GM23338 (cell line): Measurements from ENCODE around the gene RAPGEF4. TPM values are rescaled to one million over a fixed set of nuclear protein-coding genes. Genes with fewer than 3 reads are reported as not detected.

ENCODE experiments used
- CREB1 ChIP-seq: fragments of 250-450 bp; sonication (Bioruptor Pico); IDR thresholded peaks from 2 replicates; pipeline ENCODE4 v1.5.0; 2020; ENCODE audit warnings: low read depth, mild to moderate bottlenecking, moderate library complexity
- EZH2 ChIP-seq: fragments of 200-600 bp; sonication (generic); IDR thresholded peaks from one replicate; pipeline ENCODE4 v1.8.0; 2017; ENCODE audit warnings: antibody characterized with exemption, mild to moderate bottlenecking, low read depth; ENCODE audit not compliant: unreplicated experiment
- EZH2phosphoT487 ChIP-seq: fragments of 200-600 bp; sonication (generic); IDR thresholded peaks from one replicate; pipeline ENCODE4 v1.8.1; 2018; ENCODE audit warnings: antibody characterized with exemption; ENCODE audit not compliant: unreplicated experiment
- STAT1 ChIP-seq: IDR thresholded peaks from one replicate; pipeline ENCODE4 v1.6.1; 2016; ENCODE audit warnings: antibody characterized with exemption; ENCODE audit not compliant: unreplicated experiment
- ZNF114 ChIP-seq: fragments of 250-450 bp; sonication (Bioruptor Pico); IDR thresholded peaks from 2 replicates; pipeline ENCODE4 v1.5.0; 2020; ENCODE audit warnings: mild to moderate bottlenecking, moderate library complexity
- polyA plus RNA-seq: library from polyadenylated mRNA; unstranded; fragments of >200 nt; fragmentation: Nextera tagmentation; extraction: Ambion mirVana; gene quantifications from 2 replicates; pipeline ENCODE4 v1.2.1, GENCODE V29; 2016
- total RNA-seq: library from RNA; depleted of rRNA; stranded (reverse); fragments of >200 nt; shearing (Covaris generic); gene quantifications from 2 replicates; pipeline ENCODE4 v1.2.3, GENCODE V29; 2014
- TF ChIP-seq, protein P1 (sequence below): fragments of 250-450 bp; sonication (Bioruptor Pico); IDR thresholded peaks from 2 replicates; pipeline ENCODE4 v1.5.0; 2020; ENCODE audit warnings: mild to moderate bottlenecking, moderate library complexity
- TF ChIP-seq, protein P2 (sequence below), 2 experiments: fragments of 200-600 bp in 1 of 2; sonication (generic) in 1 of 2; conservative IDR thresholded peaks; 2 replicates each; pipeline versions ENCODE4 v1.5.1 to v1.6.1; 2016 to 2017; ENCODE audit warnings: antibody characterized with exemption in 2 of 2, low read depth in 2 of 2, mild to moderate bottlenecking in 2 of 2, moderate library complexity in 1 of 2
- TF ChIP-seq, protein P3 (sequence below): IDR thresholded peaks from 2 replicates; pipeline ENCODE4 v1.6.1; 2016; ENCODE audit warnings: antibody characterized with exemption

The RAPGEF4 gene
- total and polyA plus RNA-seq, 2 experiments from 2014 or later: 1.7 to 4.7 TPM

DNA sequence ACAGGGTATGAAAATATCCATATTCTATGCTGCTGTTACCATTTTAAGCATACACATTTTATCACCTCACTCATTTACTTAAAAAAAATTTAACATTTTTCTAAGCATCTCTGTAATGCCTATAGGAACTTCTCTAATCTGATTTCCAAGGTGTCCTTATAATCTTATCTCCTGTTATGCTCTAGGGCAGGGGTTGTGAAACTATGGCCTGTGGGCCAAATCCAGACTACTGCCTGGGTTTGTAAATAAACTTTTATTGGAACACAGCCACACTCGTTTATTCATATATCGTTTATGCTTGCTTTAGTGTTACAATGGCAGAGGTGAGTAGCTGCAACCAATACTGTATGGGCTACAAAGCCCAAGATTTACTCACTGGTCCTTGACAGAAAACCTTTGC, 151.6 kb downstream of the RAPGEF4 start (continued):
- TF ChIP-seq, protein P1, sequence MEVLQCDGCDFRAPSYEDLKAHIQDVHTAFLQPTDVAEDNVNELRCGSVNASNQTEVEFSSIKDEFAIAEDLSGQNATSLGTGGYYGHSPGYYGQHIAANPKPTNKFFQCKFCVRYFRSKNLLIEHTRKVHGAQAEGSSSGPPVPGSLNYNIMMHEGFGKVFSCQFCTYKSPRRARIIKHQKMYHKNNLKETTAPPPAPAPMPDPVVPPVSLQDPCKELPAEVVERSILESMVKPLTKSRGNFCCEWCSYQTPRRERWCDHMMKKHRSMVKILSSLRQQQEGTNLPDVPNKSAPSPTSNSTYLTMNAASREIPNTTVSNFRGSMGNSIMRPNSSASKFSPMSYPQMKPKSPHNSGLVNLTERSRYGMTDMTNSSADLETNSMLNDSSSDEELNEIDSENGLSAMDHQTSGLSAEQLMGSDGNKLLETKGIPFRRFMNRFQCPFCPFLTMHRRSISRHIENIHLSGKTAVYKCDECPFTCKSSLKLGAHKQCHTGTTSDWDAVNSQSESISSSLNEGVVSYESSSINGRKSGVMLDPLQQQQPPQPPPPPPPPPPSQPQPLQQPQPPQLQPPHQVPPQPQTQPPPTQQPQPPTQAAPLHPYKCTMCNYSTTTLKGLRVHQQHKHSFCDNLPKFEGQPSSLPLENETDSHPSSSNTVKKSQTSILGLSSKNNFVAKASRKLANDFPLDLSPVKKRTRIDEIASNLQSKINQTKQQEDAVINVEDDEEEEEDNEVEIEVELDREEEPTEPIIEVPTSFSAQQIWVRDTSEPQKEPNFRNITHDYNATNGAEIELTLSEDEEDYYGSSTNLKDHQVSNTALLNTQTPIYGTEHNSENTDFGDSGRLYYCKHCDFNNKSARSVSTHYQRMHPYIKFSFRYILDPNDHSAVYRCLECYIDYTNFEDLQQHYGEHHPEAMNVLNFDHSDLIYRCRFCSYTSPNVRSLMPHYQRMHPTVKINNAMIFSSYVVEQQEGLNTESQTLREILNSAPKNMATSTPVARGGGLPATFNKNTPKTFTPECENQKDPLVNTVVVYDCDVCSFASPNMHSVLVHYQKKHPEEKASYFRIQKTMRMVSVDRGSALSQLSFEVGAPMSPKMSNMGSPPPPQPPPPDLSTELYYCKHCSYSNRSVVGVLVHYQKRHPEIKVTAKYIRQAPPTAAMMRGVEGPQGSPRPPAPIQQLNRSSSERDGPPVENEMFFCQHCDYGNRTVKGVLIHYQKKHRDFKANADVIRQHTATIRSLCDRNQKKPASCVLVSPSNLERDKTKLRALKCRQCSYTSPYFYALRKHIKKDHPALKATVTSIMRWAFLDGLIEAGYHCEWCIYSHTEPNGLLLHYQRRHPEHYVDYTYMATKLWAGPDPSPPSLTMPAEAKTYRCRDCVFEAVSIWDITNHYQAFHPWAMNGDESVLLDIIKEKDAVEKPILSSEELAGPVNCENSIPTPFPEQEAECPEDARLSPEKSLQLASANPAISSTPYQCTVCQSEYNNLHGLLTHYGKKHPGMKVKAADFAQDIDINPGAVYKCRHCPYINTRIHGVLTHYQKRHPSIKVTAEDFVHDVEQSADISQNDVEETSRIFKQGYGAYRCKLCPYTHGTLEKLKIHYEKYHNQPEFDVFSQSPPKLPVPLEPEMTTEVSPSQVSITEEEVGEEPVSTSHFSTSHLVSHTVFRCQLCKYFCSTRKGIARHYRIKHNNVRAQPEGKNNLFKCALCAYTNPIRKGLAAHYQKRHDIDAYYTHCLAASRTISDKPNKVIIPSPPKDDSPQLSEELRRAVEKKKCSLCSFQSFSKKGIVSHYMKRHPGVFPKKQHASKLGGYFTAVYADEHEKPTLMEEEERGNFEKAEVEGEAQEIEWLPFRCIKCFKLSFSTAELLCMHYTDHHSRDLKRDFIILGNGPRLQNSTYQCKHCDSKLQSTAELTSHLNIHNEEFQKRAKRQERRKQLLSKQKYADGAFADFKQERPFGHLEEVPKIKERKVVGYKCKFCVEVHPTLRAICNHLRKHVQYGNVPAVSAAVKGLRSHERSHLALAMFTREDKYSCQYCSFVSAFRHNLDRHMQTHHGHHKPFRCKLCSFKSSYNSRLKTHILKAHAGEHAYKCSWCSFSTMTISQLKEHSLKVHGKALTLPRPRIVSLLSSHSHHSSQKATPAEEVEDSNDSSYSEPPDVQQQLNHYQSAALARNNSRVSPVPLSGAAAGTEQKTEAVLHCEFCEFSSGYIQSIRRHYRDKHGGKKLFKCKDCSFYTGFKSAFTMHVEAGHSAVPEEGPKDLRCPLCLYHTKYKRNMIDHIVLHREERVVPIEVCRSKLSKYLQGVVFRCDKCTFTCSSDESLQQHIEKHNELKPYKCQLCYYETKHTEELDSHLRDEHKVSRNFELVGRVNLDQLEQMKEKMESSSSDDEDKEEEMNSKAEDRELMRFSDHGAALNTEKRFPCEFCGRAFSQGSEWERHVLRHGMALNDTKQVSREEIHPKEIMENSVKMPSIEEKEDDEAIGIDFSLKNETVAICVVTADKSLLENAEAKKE (CRISPR knock-in tag): no peak
- no peak for TF ChIP-seq CREB1 (CRISPR knock-in tag)
- TF ChIP-seq, protein P2, sequence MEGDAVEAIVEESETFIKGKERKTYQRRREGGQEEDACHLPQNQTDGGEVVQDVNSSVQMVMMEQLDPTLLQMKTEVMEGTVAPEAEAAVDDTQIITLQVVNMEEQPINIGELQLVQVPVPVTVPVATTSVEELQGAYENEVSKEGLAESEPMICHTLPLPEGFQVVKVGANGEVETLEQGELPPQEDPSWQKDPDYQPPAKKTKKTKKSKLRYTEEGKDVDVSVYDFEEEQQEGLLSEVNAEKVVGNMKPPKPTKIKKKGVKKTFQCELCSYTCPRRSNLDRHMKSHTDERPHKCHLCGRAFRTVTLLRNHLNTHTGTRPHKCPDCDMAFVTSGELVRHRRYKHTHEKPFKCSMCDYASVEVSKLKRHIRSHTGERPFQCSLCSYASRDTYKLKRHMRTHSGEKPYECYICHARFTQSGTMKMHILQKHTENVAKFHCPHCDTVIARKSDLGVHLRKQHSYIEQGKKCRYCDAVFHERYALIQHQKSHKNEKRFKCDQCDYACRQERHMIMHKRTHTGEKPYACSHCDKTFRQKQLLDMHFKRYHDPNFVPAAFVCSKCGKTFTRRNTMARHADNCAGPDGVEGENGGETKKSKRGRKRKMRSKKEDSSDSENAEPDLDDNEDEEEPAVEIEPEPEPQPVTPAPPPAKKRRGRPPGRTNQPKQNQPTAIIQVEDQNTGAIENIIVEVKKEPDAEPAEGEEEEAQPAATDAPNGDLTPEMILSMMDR (conservative IDR thresholded peaks at IDR 0.05; ENCODE audit: low read depth in 2 of 2): no peak
- no peak for TF ChIP-seq EZH2
- TF ChIP-seq STAT1: no peak
- TF ChIP-seq EZH2phosphoT487: no peak
- no peak for TF ChIP-seq ZNF114 (CRISPR knock-in tag)
- TF ChIP-seq, protein P3, sequence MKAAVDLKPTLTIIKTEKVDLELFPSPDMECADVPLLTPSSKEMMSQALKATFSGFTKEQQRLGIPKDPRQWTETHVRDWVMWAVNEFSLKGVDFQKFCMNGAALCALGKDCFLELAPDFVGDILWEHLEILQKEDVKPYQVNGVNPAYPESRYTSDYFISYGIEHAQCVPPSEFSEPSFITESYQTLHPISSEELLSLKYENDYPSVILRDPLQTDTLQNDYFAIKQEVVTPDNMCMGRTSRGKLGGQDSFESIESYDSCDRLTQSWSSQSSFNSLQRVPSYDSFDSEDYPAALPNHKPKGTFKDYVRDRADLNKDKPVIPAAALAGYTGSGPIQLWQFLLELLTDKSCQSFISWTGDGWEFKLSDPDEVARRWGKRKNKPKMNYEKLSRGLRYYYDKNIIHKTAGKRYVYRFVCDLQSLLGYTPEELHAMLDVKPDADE: no peak
